Gastroesophageal sphincter (tissue), 4 donors: Measurements from ENCODE around the gene NSD2. TPM values are rescaled to one million over a fixed set of nuclear protein-coding genes. Genes with fewer than 3 reads are reported as not detected.

Source experiments
- ATAC-seq: fragments of 150-250 bp; one replicate; pipeline ENCODE4 v1.9.1; 2016; ENCODE audit warnings: mild to moderate bottlenecking, moderate library complexity
- H3K27ac ChIP-seq, 4 donors: fragments of 200-600 bp; sonication (generic) in 3 of 4; 1 replicate in 3 of 4; 2 replicates in 1 of 4; pipeline ENCODE4 v1.5.1; 2016 to 2019
- H3K27me3 ChIP-seq: fragments of 200-600 bp; sonication (generic); one replicate; pipeline ENCODE4 v1.5.1; 2019
- H3K36me3 ChIP-seq, 2 donors: fragments of 200-600 bp; sonication (generic); one replicate each; pipeline ENCODE4 v1.5.1; 2019; ENCODE audit warnings: control low read depth in 1 of 2
- H3K4me1 ChIP-seq, 3 donors: fragments of 200-600 bp; sonication (generic); 1 replicate in 2 of 3; 2 replicates in 1 of 3; pipeline ENCODE4 v1.5.1; 2016 to 2019; ENCODE audit warnings: control low read depth in 2 of 3
- H3K4me3 ChIP-seq, 2 donors: fragments of 200-600 bp; sonication (generic); one replicate each; pipeline ENCODE4 v1.5.1; 2019; ENCODE audit warnings: mild to moderate bottlenecking in 1 of 2, moderate library complexity in 1 of 2
- H3K9me3 ChIP-seq, 3 donors: fragments of 200-600 bp; sonication (generic); one replicate each; pipeline ENCODE4 v1.5.1; 2017 to 2019; ENCODE audit warnings: control low read depth in 2 of 3
- EP300 ChIP-seq: sonication (generic); formaldehyde crosslinking; IDR thresholded peaks from one replicate; pipeline ENCODE4 v1.6.1; 2017; ENCODE audit warnings: antibody characterized with exemption, mild to moderate bottlenecking
- POLR2A ChIP-seq, 2 donors: fragments of 450-650 bp; IDR thresholded peaks; one replicate each; pipeline ENCODE4 v1.6.1; 2017; ENCODE audit warnings: antibody characterized with exemption in 2 of 2, mild to moderate bottlenecking in 2 of 2, moderate library complexity in 1 of 2
- POLR2AphosphoS5 ChIP-seq: sonication (generic); formaldehyde crosslinking; IDR thresholded peaks from one replicate; pipeline ENCODE4 v1.6.1; 2017; ENCODE audit warnings: antibody characterized with exemption
- WGBS, 2 donors: methylation state at CpG; one replicate each; pipeline ENCODE4 v1.1.5; 2018; ENCODE audit warnings: low coverage in 1 of 2; 5-methylcytosine and 5-hydroxymethylcytosine counted together
- total RNA-seq, 4 donors: library from RNA; depleted of rRNA; stranded (reverse); fragments of >200 nt; gene quantifications; one replicate each; pipeline ENCODE4 v1.1.0, GENCODE V29; 2016
- TF ChIP-seq, protein P1 (sequence below), 4 experiments: fragments of 200-600 bp in 2 of 4; fragments of 450-650 bp in 2 of 4; sonication (generic) in 1 of 4; IDR thresholded peaks; one replicate each; pipeline ENCODE4 v1.5.1; 2017 to 2019; ENCODE audit warnings: antibody characterized with exemption in 4 of 4, mild to moderate bottlenecking in 2 of 4, moderate library complexity in 2 of 4

Gene NSD2
- total RNA-seq, 4 donors from 2014 or later = 37.8 to 47.3 (median 39.4) TPM

- ATAC-seq = peak; percentile 50
- peaks cover 0 to 62% (median 19%) of the 10 kb centered on the region in 3 donors for H3K4me1 ChIP-seq
These were observed 15.7 kb upstream of the NSD2 start for GRCh38 chr4:1855333-1856070.

DNA sequence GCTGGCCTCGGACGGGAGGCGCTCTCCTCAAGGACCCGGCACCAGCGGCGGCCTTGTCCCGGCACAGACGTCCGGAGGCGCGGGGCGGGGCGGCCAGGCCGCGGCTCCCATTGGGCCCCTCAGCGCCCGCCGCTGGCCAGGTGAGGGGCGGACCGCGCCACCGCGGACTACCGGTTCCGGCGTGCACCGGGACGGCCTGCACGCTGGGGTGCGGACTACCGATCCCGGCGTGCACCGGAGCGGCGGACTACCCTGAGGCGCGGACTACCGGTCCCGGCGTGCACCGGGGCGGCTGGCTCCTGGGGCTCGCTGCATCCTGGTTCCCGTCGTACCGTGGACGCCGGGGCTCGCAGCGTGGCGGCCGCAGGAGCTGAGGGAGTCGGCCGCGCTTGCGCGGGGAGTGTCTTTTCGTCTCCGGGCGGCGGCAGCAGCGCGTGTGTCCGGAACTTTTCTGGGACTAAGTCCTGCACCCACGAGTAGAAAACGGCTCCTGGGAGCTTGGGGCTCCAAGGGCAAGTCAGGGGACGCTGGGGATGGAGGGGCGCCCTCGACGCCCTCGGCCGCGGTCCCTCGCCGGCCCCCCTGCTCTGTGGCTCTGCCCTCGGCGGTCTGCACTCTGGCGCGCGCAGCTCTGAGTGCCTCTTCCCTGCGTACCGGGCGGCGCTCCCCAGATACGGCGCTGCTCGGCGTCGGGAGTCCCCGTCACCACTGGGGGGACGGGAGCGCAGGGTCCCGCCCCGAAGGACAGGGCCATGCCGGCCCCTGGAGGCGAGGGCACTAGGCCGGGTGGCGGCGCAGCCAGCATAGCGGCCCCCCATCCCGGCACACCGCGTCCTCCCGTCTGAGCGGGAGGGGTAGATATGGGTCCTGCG, 14.9 kb upstream of the NSD2 start, which contains the start of gene LETM1:
Gene LETM1, minus strand, starts transcription at position 86 of the 872 bp plus-strand sequence. CDS start 206 bp downstream, outside the sequence.
- H3K27me3 ChIP-seq = no peaks in the 10 kb centered on the region
- H3K4me1 ChIP-seq = peaks cover 0 to 56% (median 19%) of the 10 kb centered on the region in 3 donors
- H3K27ac ChIP-seq = peak within 1 kb of the TSS; percentile 41 to 96 (median 85)
- no peaks in the 10 kb centered on the region for H3K36me3 ChIP-seq
- TF ChIP-seq POLR2AphosphoS5 (peak; percentile 66), POLR2A (IDR thresholded peaks at IDR 0.05) (peak; percentile 53 to 55), EP300 (no peak)
- TF ChIP-seq, protein P1, sequence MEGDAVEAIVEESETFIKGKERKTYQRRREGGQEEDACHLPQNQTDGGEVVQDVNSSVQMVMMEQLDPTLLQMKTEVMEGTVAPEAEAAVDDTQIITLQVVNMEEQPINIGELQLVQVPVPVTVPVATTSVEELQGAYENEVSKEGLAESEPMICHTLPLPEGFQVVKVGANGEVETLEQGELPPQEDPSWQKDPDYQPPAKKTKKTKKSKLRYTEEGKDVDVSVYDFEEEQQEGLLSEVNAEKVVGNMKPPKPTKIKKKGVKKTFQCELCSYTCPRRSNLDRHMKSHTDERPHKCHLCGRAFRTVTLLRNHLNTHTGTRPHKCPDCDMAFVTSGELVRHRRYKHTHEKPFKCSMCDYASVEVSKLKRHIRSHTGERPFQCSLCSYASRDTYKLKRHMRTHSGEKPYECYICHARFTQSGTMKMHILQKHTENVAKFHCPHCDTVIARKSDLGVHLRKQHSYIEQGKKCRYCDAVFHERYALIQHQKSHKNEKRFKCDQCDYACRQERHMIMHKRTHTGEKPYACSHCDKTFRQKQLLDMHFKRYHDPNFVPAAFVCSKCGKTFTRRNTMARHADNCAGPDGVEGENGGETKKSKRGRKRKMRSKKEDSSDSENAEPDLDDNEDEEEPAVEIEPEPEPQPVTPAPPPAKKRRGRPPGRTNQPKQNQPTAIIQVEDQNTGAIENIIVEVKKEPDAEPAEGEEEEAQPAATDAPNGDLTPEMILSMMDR (IDR thresholded peaks at IDR 0.05) = peak in 1 of 4 experiments; percentile 24
- H3K4me3 ChIP-seq = peak within 1 kb of the TSS; percentile 46 to 96
- no CpG with 5 or more reads among the region's 107 CpGs for WGBS, 2 donors
- ATAC-seq = peak; percentile 99
- no peaks in the 10 kb centered on the region for H3K9me3 ChIP-seq

More at GRCh38 chr4:1855333-1856070, 15.7 kb upstream of the NSD2 start:
- Histone ChIP-seq H3K36me3 (no peaks in the 10 kb centered on the region), H3K27ac (peak overlapping the region; percentile 41 to 96 (median 85)), H3K4me3 (peak overlapping the region; percentile 46 to 96), H3K27me3 (no peaks in the 10 kb centered on the region), H3K9me3 (no peaks in the 10 kb centered on the region)
- no peak for TF ChIP-seq EP300
- no peak for TF ChIP-seq POLR2AphosphoS5
- TF ChIP-seq, protein P1 (IDR thresholded peaks at IDR 0.05) = no peak
- no peak for TF ChIP-seq POLR2A (IDR thresholded peaks at IDR 0.05)
- 10% methylated on average over 10 of the region's 92 CpGs; no CpG with 5 or more reads in 1 of the 2 donors for WGBS, 2 donors

- peaks cover 0 to 48% (median 19%) of the 10 kb centered on the region in 3 donors for H3K4me1 ChIP-seq
- peak overlapping the region; percentile 20 to 96 (median 85) for H3K27ac ChIP-seq
- no peaks in the 10 kb centered on the region for H3K36me3 ChIP-seq
- TF ChIP-seq EP300 = no peak
- TF ChIP-seq, protein P1 (IDR thresholded peaks at IDR 0.05) = no peak
- TF ChIP-seq POLR2A (IDR thresholded peaks at IDR 0.05) = no peak
- TF ChIP-seq POLR2AphosphoS5 = no peak
- 90% methylated on average over 2 of the region's 32 CpGs; no CpG with 5 or more reads in 1 of the 2 donors for WGBS, 2 donors
- peak; percentile 2 for ATAC-seq
- H3K27me3 ChIP-seq = peaks cover 6% of the 10 kb centered on the region
- H3K4me3 ChIP-seq = peak overlapping the region; percentile 46 to 96
- no peaks in the 10 kb centered on the region for H3K9me3 ChIP-seq
These were observed 14.1 kb upstream of the NSD2 start for GRCh38 chr4:1856943-1857699.

- ATAC-seq = no peak
- Histone ChIP-seq H3K4me3 (no peak overlapping the region), H3K4me1 (peaks cover 0 to 45% (median 19%) of the 10 kb centered on the region in 3 donors), H3K27ac (no peak overlapping the region), H3K36me3 (no peaks in the 10 kb centered on the region), H3K9me3 (no peaks in the 10 kb centered on the region), H3K27me3 (peaks cover 14% of the 10 kb centered on the region)
- 80% methylated on average over 1 of the region's 5 CpGs; no CpG with 5 or more reads in 1 of the 2 donors for WGBS, 2 donors
- no peak for TF ChIP-seq POLR2A (IDR thresholded peaks at IDR 0.05)
- no peak for TF ChIP-seq EP300
- TF ChIP-seq, protein P1 (IDR thresholded peaks at IDR 0.05) = no peak
- no peak for TF ChIP-seq POLR2AphosphoS5
These were observed 13.3 kb upstream of the NSD2 start for GRCh38 chr4:1857931-1858330.
